ENCODE results near the gene SATB1. TPM values are rescaled to one million over a fixed set of nuclear protein-coding genes. Genes with fewer than 3 reads are reported as not detected.

Gene SATB1
- total RNA-seq, 2 donors from 2014 or later = 36.1 to 50.8 TPM

DNA sequence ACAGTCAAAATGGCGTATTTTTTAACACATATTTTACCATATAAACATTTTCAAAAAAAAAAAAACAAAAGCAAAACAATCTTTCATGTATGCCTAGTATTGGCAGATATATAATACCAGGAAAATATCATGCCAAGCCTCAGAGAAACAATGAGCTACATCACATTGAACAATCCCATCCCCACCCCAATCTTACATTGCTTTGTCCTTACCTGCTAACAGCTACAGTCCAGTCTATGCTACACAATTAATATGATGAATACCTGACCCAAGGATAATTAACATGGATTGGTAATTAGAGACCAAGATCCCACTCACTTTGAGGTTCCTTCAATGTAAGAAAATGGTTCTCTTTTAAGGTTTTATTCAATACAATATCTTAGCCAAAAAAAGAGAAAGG lies 7.6 kb upstream of the SATB1 start:
- Histone ChIP-seq H3K27ac (no peak overlapping the region), H3K36me3 (replicated peaks in 1 of 2; ENCODE audit: insufficient read depth in 1 of 2, low read depth in 2 of 2) (no peaks in the 10 kb centered on the region), H3K9me3 (no peaks in the 10 kb centered on the region), H3K4me1 (peaks cover 6% of the 10 kb centered on the region), H3K4me3 (no peak overlapping the region), H3K27me3 (no peaks in the 10 kb centered on the region)
- WGBS, 2 donors = 87 to 88% methylated on average over 1 of the region's 1 CpG
- TF ChIP-seq, protein P1, sequence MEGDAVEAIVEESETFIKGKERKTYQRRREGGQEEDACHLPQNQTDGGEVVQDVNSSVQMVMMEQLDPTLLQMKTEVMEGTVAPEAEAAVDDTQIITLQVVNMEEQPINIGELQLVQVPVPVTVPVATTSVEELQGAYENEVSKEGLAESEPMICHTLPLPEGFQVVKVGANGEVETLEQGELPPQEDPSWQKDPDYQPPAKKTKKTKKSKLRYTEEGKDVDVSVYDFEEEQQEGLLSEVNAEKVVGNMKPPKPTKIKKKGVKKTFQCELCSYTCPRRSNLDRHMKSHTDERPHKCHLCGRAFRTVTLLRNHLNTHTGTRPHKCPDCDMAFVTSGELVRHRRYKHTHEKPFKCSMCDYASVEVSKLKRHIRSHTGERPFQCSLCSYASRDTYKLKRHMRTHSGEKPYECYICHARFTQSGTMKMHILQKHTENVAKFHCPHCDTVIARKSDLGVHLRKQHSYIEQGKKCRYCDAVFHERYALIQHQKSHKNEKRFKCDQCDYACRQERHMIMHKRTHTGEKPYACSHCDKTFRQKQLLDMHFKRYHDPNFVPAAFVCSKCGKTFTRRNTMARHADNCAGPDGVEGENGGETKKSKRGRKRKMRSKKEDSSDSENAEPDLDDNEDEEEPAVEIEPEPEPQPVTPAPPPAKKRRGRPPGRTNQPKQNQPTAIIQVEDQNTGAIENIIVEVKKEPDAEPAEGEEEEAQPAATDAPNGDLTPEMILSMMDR (IDR thresholded peaks at IDR 0.05) = no peak
- no peak for TF ChIP-seq POLR2A (IDR thresholded peaks at IDR 0.05)
- no peak for DNase-seq
- ATAC-seq = no peak
- intact Hi-C loops (cut with DNase I) = no loop called here

DNA sequence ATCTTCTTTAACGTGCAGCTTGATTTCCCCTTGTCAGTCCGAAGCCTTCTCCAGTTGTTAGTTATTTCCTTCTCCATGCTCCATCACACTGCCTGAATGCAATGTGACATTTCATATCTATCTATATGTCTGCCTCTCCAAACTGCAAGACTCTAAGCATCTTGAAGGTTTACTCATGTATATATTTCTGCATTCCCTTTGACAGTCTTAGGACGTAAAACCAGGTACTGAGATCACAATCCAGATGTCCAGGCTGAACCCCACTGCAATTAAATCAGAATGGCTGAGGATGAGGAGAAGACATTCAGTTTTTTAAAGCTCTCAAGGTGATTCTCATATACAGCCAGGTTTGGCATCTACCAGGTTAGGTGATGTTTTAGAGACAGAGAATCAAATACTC lies 6.1 kb upstream of the SATB1 start:
- 69 to 78% methylated on average over 3 of the region's 3 CpGs for WGBS, 2 donors
- Histone ChIP-seq H3K27me3 (no peaks in the 10 kb centered on the region), H3K9me3 (no peaks in the 10 kb centered on the region), H3K36me3 (replicated peaks in 1 of 2; ENCODE audit: insufficient read depth in 1 of 2, low read depth in 2 of 2) (no peaks in the 10 kb centered on the region), H3K4me1 (peaks cover 18% of the 10 kb centered on the region), H3K4me3 (no peak overlapping the region), H3K27ac (no peak overlapping the region)
- intact Hi-C loops (cut with DNase I) = no loop called here
- ATAC-seq (no peak), DNase-seq (no peak)
- TF ChIP-seq, protein P1 (IDR thresholded peaks at IDR 0.05) = no peak
- TF ChIP-seq POLR2A (IDR thresholded peaks at IDR 0.05) = no peak

DNA sequence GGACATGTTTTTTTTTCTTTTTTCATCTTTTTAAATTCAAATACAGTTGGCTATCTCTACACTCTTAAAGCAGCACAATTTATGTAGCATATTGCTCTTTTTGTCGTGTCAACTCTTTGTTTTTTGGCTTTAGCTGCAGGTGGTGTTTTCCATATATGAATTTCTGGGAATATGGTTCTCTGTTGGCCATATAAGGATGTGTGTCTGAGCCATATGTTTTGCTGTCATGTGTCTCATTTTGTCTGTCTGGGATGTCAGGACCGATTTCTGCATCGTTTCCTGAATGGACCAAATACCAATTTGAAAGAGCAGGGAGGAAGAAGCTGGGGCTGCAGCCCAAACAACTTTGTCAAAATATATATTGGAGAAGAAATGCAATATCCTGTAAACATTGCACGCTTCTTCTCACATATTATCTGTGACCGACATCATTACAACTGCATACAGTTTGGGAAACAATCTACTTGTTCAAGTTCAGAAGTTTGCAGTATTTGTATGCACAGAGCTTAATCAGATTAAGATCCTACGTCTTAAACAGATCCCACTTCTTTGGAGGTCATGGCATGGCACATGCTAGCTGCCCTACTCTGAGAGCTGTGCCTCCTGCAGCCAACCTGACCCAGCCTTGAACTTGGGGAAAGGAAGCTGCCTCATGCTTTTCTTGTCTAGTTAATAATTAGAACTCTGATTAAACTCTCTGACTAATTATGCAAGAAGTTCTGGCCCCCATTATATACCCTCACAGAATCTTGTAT lies 4.0 kb upstream of the SATB1 start:
- intact Hi-C loops (cut with DNase I) = no loop called here
- DNase-seq (no peak), ATAC-seq (no peak)
- H3K4me3 ChIP-seq = no peak overlapping the region
- 66 to 75% methylated on average over 6 of the region's 6 CpGs for WGBS, 2 donors
- no peaks in the 10 kb centered on the region for H3K36me3 ChIP-seq (replicated peaks in 1 of 2; ENCODE audit: insufficient read depth in 1 of 2, low read depth in 2 of 2)
- H3K27ac ChIP-seq = no peak overlapping the region
- TF ChIP-seq, protein P1 (IDR thresholded peaks at IDR 0.05) = no peak
- TF ChIP-seq POLR2A (IDR thresholded peaks at IDR 0.05) = no peak
- no peaks in the 10 kb centered on the region for H3K27me3 ChIP-seq
- no peaks in the 10 kb centered on the region for H3K9me3 ChIP-seq
- H3K4me1 ChIP-seq = peaks cover 18% of the 10 kb centered on the region

DNA sequence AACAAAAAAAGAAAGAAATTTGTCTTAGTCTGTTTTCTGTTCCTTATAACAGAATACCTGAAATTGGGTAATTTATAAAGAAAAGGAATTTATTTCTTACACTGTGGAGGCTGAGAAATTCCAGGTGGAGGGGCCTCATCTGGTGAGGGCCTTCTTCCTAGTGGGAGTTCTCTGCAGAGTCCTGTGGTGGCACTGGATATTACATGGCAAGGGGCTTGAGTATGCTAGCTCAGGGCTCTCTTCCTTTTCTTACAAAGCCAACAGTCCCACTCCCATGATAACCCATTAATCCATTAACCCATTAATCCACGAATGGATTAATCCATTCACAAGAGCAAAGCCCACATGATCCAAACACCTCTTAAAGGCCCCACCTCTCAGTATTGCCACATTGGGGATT lies 2.9 kb upstream of the SATB1 start:
- no peak overlapping the region for H3K4me3 ChIP-seq
- H3K9me3 ChIP-seq = no peaks in the 10 kb centered on the region
- WGBS, 2 donors = 62 to 71% methylated on average over 1 of the region's 1 CpG

More for the DNA sequence above, 2.9 kb upstream of the SATB1 start:
- H3K36me3 ChIP-seq (replicated peaks in 1 of 2; ENCODE audit: insufficient read depth in 1 of 2, low read depth in 2 of 2) = no peaks in the 10 kb centered on the region
- H3K27me3 ChIP-seq = no peaks in the 10 kb centered on the region
- H3K4me1 ChIP-seq = peaks cover 18% of the 10 kb centered on the region
- no peak for DNase-seq
- H3K27ac ChIP-seq = no peak overlapping the region
- ATAC-seq = no peak
- TF ChIP-seq, protein P1 (IDR thresholded peaks at IDR 0.05) = no peak
- TF ChIP-seq POLR2A (IDR thresholded peaks at IDR 0.05) = no peak
- intact Hi-C loops (cut with DNase I) = no loop called here

Measured in body of pancreas (tissue), 4 donors.